ENCODE data around the gene FNBP1L.

GRCh38 chr1:93519199-93519829, 71.4 kb downstream of the FNBP1L start:
- TF ChIP-seq REST (IDR thresholded peaks at IDR 0.05; ENCODE audit: low read depth, low read length) (no peak), NRF1 (IDR thresholded peaks at IDR 0.05; ENCODE audit: low read depth, low read length) (no peak), CTCF (IDR thresholded peaks at IDR 0.05) (no peak), EP300 (IDR thresholded peaks at IDR 0.05; ENCODE audit: borderline replicate concordance in 1 of 2, low read depth in 1 of 2, low read length in 1 of 2) (no peak)

Data from SK-N-SH (cell line).